Fibroblast of the conjunctiva (primary cell): Measurements from ENCODE around the gene CDC34.
A peak's percentile ranks its signal among the peaks of the same experiment; 100 is the strongest.

Experiments used
- DNase-seq: peaks from one replicate; pipeline ENCODE4 v3.0.0-alpha.2; 2010; ENCODE audit warnings: low read depth

The CDC34 gene, protein sequence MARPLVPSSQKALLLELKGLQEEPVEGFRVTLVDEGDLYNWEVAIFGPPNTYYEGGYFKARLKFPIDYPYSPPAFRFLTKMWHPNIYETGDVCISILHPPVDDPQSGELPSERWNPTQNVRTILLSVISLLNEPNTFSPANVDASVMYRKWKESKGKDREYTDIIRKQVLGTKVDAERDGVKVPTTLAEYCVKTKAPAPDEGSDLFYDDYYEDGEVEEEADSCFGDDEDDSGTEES

DNA sequence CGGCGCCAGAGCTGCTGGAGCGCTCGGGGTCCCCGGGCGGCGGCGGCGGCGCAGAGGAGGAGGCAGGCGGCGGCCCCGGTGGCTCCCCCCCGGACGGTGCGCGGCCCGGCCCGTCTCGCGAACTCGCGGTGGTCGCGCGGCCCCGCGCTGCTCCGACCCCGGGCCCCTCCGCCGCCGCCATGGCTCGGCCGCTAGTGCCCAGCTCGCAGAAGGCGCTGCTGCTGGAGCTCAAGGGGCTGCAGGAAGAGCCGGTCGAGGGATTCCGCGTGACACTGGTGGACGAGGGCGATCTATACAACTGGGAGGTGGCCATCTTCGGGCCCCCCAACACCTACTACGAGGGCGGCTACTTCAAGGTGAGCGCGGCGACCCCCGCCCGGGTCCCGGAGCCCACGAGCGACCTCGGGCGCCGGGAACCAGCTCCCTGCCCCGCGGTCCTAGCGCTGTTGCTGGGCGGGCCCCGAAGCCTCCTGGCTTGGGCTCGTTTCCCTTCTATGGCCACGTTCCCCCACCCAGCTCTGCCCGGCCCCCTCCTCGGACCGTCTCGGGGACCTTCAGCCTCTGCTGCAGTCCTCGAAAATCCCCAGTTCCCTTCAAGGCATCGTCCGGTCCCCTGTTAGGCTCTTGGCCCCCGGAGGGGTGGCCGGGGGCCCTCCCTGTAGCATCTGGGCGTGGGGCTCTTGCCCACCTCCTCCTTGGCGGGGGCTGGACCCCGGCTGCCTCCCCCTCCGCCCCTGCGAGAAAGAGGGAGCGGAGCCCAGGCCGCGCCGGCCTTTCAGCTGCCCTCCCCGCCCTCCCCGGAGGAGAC, at the start of gene CDC34:
TSS of gene CDC34 (plus strand) at position 8 of the 808 bp plus-strand sequence. CDS start at position 180, 172 bp downstream.
- DNase-seq = no peak

DNA sequence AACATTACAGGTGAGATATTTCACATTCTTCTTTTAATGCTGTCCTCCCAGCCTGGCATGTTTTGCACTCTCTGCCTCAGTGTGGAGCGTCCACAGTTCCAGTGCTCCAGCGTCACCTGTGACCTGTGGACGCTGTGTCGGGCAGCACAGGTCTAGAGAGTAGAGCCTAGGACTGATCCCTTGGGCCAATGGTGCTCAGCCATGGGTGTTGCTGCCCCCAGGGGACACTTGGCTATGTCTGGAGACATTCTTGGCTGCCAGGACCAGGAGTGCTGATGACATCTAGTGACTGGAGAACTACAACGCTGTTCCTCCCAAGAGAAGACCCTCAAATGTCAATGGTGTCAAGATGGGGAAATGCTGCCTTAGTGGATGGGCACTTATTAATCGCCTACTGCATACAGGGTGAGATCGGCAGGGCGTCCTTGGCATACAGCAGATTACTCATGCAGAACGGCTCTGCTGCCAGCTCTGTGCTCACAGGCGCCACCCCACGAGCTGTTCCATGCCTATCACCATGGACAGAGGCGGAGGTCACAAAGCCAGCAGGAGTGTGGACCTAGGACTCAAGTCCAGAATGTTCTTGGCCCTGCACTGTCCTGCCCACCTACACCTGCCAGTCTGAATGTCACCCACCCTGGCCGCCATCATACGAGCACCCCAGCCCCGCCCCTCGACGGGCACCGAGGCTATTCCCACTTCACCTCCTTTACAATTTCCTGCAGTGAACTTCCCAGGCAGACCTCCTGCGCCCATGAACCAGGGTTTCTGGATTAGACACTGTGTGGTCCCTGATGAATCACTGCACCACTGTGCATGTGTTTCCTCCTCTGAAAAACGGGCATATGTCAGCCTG, 49.1 kb upstream of the CDC34 start:
- DNase-seq = no peak

DNA sequence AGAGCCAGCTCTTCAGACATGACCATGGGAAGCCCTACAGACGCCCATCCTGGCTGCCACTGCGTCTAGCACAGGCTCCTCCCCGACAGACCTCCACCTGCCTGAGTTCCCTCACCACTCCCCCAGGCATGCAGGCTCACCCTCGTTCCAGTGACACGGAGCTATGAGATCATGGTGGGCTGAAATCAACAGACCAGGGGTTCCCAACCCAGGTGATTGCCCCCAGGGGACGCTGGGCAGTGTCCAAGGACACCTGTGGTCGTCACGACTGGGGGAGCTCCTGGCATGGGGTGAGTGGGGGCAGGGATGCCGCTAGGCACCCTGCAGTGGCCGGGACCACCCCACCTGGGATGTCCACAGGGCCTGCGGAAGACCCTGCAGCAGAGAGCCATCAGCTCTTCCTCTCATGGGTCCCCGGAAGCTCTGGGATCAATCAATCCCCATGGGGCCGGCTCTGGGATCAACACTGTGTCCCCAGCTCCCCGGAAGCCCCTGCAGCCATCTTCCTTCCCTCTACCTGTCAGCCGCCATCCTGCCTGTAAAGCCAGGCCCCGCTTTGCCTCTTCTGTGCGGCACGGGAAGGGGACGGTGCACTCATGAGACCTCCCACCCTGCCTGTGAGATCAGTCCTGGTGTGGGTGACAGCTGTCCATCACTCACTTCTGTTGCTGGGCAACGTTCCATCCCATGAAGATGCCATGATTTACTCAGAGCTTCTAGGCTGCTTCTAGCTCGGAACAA, 48.1 kb upstream of the CDC34 start:
- no peak for DNase-seq

DNA sequence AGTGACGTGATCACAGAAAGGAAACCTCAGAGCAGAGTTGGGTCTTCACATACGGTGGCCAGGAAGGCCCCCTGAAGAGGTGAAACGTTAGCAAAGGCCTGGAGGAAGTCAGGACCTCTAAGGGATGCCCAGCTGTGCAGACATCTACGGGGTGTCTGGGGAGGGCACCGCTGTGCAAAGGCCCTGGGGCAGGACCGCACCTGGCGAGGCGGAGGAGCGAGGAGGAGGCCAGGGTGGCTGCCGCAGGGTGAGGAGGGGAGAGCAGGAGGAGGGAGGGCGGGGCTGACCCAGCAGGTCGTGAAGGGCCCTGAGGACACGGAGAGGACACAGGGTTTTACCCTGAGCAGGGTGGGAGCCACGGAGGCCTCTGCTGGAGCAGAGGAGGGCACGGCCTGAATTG, 47.1 kb upstream of the CDC34 start:
- no peak for DNase-seq

DNA sequence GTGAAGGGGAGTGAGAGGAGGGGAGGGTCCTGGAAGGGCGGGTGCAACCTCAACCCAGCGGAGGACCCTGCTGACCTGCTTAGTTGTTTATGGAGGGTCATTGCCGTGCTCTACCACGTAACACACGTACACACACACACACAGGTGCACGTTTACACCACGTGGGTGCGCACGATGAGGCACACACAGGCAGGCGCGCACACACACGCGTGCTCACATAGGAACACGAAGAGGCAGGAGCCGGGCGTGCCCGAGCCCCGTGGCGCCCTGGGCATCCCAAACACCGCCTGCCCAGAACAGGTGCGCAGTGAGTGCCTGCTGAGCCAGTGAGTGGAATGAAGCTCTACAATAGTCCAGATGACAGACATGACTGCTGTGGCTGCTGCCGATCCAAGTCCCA, 46.5 kb upstream of the CDC34 start:
- no peak for DNase-seq

DNA sequence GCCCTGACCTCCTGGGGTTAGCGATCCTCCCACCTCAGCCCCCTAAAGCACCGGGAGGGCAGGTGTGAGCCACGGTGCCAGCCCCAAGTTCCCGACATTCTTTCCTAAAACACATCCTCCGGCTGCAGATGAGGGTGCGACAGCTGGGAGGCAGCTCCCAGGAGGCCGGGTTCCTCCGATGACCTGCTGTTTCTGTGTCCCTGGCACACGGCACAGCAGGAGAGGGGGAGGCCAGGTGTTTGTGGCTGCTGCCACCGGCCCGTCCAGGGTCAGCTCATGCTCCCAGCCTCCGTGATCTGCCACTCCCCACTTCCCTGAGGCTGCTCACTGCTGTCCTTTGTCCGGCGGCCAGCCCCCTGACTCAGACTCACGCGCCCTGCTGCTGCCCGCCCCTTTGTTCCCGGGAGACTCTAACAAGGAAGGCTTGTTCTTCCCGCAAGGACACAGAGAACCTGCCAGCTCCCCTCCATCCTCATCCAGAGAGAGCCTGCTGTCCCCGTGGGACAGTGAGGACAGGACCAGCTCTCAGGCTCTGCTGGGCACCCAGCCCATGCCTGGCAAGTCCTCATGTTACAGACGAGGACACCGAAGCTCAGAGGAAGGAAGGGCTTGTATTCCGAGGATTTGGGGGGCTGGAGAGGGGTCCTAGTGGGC, 45.9 kb upstream of the CDC34 start:
- DNase-seq = no peak

DNA sequence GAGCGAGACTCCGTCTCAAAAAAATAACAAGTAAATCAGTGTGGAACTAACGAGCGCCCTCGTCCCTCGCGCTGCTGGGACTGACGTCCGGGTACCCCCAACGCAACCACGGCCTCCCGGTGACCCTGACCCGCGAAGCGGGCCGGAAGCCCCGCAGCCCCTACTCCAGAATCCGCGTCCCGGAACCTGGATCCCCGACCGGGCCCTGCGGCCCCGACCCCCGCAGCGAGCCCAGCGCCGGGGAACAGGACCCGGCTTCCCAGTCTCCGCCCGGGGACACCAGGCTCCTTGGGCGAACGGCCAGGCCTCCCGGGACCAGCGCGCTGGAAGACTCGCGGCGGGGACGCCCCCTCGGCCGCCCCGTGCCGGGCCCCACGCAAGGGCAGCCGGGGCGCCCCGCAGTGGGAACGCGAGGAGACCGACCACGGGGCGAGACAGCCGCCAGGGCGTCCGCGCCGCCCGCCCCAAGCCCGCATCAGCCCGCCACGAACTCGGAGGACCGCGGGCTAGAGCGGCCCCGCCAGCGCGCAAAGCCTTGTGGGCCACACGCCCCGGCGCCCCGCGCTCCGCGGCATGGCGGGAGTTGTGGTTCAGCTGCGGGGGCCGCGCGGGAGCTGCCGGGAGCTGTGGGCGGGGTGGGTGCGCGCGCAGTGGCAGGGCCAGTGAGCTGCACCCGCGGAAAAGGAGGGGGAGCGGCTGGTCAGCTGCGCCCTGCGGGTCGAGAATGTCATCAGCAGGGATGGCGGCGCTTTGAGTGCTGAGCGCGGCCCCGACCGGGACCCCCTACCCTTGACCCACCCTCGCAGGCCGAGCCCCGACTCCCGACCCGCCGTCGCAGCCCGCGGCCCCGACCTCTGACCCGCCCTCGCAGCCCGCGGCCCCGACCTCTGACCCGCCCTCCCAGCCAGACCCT, 42.8 kb upstream of the CDC34 start:
- DNase-seq = peak; percentile 91

DNA sequence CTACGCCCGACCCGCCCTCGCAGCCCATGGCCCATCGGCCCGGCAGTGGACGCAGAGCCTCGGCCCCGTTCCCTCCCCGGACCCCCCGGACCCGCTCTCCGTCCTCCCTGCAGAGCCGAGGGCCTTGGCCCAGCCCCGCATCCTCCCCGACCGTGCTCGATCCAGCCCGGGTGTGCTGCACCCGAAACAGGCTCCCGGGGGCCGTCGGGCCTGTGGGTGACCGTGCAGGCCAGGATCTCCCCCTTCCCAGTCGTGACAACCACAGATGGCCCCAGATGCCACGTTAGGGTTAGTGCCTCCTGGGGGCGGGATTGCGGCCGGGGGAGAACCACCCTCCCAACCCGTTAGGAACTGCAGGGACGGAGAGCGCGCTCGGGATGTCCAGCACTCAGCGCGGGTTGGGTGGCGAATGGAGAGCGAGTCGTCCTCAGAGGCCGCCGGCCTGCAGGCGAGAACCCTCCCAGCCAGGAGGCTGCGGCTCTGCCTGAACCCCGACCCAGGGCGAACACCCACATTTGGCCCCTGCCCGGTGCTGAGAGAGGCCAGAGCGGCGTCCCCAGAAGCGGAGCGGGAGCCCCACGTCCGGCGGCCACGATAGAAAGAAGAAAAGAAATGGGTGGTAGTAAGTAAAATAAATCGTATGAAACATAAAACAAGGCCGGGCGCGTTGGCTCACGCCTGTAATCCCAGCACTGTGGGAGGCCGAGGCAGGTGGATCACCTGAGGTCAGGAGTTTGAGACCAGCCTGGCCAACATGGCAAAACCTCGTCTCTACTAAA, 42.0 kb upstream of the CDC34 start:
- DNase-seq = no peak

DNA sequence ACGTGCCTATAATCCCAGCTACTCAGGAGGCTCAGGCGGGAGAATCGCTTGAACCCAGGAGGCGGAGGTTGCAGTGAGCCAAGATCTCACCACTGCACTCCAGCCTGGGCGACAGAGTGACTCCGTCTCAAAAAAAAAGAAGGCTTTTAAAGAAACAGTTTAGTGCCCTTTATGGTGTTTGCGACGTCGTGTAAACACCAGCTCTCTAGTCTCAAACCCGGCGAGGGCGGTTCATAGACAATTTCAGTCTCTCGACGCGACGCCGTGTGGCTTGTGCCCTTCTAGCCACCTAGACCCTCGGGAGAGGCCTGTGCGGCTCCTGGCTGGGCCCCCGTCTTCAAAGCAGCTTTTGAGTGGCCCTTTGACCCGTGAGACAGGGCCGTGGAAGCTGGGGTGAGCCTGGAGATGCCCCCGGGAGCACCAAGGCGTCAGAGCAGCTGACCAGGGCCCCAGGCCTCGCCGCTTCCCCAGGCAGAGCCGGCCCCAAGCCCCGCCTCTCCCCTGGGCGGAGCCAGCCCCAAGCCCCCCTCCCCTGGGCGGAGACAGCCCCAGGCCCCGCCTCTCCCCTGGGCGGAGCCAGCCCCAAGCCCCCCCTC, 40.3 kb upstream of the CDC34 start:
- no peak for DNase-seq

DNA sequence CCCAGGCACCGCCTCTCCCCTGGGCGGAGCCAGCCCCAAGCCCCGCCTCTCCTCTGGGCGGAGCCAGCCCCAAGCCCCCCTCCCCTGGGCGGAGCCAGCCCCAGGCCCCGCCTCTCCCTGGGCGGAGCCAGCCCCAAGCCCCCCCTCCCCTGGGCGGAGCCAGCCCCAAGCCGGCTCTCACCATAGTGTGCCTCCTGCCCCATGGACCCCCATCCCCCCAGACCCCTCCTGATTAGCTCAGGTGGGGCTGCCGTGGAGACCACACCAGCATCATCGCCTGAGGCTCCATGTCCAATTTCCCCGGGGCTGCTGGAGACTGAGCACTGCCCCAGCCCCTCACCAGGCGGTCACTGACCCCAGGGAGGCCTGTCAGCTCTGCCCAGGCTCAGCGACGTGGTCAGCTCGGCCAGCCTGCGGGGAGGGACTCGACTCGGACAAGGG, 39.4 kb upstream of the CDC34 start:
- no peak for DNase-seq

DNA sequence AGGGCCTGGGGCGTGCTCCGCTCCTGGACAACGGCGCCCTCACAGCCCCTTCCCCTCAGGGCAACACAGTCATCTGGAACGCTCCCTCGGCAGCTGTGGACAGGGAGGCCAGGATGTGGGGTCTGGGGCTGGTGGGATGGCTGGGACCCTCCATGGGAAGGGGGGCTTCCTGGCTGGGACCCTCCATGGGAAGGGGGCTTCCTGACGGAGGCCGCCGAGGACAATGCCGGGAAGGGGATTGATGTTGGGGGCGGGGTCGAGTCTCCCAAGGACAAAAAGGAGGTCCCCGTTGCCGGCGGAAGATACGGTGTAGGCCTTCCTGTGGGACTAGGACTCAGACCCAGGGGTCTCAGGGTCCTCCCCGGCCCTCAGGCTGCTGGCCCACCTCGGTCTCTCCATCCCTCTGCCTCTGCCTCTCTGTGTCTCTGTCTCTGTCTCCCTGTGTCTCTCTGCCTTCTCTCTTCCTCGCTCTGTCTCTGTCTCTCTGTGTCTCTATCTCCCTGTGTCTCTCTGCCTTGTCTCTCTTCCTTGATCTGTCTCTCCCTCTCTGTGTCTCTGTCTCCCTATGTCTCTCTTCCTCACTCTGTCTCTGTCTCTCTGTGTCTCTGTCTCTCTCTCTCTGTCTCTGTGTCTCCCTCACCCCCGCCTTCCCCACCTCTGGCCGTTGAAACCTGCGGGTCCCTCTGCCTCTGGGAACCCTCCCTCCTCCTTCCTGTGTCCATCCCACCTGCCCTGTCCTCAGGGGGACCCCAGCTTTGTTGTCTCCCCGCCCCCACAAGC, 38.0 kb upstream of the CDC34 start:
- DNase-seq = no peak

DNA sequence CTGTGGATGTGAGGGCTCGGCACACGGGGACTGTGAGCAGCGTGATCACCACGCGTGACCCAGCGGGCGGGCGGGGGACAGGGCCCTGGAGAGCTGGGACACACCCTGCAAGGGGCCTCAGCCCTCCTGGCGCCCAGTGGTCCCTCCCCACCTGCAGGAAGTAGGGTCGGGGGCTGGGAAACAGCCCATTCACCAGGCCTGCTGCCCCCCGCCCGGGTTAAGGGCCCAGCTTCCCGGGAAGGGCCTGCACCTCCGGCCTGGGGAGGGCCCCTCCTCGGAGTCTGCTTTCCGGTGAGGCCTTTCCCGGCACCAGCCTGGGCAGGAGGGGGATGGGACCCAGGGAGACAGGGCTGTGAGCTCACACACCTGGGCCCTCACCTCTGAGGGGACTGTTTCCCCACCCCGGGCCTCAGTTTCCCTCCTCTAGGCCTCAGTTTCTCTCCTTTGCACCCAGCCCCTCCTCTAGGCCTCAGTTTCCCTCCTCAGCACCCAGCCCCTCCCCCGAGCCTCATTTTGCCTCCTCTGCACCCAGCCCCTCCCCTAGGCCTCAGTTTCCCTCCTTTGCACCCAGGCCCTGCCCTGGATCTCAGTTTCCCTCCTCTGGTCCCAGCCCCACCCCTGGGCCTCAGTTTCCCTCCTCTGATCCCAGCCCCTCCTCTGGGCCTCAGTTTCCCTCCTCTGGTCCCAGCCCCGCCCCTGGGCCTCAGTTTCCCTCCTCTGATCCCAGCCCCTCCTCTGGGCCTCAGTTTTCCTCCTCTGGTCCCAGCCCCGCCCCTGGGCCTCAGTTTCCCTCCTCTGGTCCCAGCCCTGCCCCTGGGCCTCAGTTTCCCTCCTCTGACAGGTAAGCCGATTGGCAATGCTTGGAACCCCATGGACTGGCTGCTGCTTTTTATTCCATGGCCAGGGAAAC, 37.1 kb upstream of the CDC34 start:
- DNase-seq = no peak

DNA sequence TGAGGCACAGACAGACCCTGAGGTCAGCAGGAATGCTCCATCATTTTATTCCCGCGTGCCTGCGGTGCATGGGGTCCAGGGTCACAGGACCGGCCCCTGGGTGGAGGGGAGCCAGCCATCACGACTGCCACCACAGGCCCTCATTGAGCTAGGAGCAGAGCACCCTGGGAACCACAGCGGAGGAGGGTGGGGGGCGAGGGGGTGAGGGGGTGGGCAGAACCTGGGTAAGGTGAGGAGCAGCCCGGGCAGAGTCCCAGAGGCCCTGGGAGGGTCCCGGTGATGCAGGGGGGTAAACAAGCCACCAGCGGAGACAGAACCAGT, 36.5 kb upstream of the CDC34 start:
- no peak for DNase-seq

DNA sequence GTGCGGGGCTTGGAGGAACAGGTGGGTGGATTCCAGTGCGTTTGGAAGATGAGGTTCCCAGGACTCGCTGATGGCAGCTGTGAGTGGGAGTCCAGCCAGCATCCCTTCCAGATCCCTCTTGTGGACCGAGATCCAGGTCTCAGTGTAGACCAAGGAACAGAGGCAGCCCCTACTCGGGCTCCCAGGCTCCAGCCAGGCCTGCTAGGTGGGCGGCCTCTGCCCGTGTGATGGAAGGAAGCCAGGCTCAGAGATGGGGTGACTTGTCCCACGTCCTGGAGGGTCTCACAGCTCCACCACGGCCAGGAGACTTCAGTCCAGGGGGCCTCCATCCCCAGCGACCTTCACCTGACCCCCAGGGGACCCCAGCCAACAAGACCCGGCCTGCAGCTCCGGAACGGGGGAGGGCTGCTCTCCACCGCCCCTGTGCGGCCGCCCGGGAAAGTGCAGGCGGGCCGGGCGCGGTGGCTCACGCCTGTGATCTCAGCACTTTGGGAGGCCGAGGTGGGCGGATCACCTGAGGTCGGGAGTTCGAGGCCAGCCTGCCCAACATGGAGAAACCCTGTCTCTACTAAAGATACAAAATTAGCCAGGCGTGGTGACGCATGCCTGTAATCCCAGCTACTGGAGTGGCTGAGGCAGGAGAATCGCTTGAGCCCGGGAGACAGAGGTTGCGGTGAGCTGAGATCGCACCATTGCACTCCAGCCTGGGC, 36.0 kb upstream of the CDC34 start:
- no peak for DNase-seq

DNA sequence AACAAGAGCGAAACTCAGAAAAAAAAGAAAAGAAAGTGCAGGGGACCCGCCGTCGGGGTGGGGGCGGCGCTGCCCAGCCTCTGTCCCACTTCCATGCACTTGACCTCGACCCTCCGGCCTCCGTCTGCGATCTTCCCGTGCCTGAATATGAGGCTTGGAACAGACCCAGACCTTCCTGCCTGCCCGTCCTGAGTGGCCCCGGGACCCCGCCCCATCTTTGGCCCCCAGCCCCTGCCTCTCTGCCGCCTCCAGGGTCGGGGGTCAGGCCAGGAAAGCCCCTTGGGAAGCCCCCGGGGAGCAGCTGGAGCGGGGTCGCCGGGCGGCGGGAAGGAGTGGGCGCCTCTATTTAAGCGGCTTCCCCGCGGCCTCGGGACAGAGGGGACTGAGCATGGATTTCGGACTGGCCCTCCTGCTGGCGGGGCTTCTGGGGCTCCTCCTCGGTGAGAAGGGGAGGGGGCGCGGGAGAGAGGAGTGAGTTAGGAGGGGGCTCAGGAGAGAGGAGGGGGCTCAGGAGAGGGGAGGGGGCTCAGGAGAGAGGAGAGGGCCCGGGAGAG, 35.4 kb upstream of the CDC34 start, which contains the start of gene MADCAM1:
TSS of gene MADCAM1 (plus strand) at position 375 of the 554 bp plus-strand sequence. CDS start at position 389, 14 bp downstream.
- no peak for DNase-seq

DNA sequence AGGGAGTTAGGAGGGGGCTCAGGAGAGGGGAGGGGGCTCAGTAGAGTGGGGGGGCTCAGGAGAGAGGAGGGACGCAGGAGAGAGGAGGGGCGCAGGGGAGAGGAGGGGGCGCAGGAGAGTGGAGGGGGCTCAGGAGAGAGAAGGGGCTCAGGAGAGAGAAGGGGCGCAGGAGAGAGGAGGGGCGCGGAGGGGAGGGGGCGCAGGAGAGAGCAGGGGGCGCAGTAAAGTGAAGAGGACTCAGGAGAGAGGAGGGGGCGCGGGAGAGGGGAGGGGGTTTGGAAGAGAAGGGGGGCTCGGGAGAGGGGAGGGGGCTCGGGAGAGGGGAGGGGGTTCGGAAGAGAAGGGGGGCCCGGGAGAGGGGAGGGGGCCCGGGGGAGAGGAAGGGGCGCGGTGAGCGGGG, 34.6 kb upstream of the CDC34 start:
- DNase-seq = no peak
